Activated CD8-positive, alpha-beta memory T cell treated with anti-CD3 and anti-CD28 coated beads for 48 hours (primary cell): ENCODE measurements around the gene SLC25A25.
"Not testable (repeated sequence)": the region's sequence is repeated elsewhere in the genome, so short reads cannot be mapped to it uniquely, and the experiment has no call there.

ENCODE experiments used
- DNase-seq, 3 experiments: peaks; one replicate each; pipeline ENCODE4 v3.0.0-alpha.2; 2020; ENCODE audit warnings: low read depth in 2 of 3, low spot score in 2 of 3

The SLC25A25 gene

DNA sequence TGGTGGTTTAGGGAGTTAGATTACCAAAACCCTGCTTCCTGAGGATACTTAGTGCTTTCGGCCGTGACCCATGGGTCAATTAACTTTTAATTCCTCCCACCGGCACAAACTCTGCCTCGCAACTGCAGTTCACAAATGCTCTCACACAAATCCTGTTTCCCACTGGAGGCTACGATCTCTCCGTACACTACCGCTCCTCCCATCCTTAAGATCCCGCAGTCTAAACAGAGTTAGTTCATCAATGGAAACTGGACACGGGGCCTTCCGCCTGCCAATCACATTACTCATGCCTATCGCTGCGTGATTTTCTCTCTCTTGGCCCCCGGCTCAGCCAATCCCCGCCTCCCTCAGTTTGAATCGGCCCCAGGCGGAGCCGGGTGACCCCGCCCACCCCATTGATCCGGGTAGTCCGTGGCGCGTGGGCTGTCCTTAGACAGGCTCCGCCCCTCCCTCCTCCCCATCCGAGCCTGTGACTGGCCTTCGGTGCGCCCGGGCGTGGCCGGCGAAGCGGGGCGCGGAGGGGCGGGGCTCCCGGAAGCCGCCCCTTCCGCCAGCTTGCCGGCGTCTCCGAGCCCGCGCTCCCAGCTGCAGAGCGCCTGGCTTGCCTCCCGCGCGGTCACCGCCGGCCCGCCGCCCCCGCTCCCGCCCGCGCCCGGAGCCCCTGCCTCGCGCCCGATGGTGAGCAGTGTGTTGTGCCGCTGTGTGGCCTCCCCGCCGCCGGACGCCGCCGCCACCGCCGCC, at the start of gene SLC25A25:
TSS of gene SLC25A25 (plus strand) at position 588 of the 741 bp plus-strand sequence. CDS start at position 676, 88 bp downstream.
- DNase-seq, result peak; percentile 98 to 100 (median 99)

- DNase-seq, result no peak
These were observed 47.3 kb upstream of the SLC25A25 start for GRCh38 chr9:128020692-128021091.

GRCh38 chr9:128021098-128021497, 46.9 kb upstream of the SLC25A25 start:
- no peak for DNase-seq

DNA sequence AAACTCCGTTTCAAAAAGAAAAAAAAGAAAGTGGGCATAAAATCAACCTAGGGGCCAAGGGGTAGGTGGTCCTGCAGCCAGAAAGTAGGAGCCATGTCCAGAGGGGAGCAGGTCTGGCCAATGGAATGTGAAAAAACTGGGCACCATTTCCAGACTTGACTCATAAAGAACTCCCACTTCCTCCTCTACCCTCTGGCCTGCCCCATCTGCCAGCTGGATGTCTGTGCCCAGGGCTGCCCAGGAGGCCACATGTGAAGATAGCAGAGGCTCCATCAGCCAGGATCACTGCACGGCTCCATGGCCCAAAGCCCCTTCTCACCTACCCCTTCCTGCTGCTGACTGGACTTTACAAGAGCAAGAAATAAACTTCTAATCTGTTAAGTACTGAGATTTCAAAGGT, 45.1 kb upstream of the SLC25A25 start:
- no peak for DNase-seq

GRCh38 chr9:128023671-128024070, 44.4 kb upstream of the SLC25A25 start:
- not testable (repeated sequence) for DNase-seq

DNA sequence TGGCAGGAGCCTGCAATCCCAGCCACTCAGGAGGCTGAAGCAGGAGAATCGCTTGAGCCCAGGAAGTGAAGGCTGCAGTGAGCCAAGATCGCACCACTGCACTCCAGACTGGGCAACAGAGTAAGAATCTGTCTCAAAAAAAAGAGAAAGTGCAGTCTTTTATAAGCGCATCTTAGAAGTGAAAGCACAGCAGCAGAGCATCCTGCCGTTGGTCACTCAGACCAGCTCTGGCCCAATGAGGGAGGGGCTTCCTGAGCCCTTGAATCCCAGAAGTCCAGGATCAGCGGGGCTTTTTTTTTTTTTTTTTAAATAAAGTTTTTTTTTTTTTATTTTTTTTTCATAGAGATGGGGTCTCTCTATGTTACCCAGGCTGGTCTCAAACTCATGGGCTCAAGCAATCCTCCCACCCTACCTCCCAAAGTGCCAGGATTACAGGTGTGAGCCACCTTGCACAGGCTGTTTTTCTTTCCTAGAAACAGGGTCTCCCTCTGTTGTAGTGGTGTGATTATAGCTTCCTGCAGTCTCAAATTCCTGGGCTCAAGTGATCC, 43.2 kb upstream of the SLC25A25 start:
- no peak for DNase-seq

GRCh38 chr9:128025736-128026135, 42.3 kb upstream of the SLC25A25 start:
- no peak for DNase-seq

DNA sequence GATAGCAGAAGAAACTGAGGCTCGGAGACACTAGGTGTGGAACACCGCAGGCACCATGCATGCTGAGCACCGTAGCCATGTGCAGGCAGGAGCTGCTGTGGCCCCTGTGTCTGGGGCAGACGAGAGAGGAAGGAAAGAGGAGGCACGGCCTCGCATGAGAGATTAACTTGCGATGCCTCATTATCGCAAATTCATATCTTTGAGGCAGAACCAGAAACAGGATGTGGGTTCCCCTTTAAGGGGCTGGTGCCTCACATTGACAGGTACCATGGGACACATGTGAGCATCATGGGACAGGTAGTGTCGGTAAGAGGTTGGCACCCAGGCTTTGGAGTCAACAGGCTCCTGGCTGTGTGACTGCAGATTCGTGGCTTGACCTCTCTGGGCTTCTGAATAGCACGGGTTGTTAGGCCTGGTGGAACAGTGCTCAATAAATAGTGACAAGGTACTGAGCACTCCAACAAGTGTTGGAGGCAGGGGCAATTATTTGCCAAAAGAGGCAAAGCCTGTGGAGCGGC, 41.7 kb upstream of the SLC25A25 start:
- peak in 2 of 3 experiments; percentile 43 to 45 for DNase-seq

DNA sequence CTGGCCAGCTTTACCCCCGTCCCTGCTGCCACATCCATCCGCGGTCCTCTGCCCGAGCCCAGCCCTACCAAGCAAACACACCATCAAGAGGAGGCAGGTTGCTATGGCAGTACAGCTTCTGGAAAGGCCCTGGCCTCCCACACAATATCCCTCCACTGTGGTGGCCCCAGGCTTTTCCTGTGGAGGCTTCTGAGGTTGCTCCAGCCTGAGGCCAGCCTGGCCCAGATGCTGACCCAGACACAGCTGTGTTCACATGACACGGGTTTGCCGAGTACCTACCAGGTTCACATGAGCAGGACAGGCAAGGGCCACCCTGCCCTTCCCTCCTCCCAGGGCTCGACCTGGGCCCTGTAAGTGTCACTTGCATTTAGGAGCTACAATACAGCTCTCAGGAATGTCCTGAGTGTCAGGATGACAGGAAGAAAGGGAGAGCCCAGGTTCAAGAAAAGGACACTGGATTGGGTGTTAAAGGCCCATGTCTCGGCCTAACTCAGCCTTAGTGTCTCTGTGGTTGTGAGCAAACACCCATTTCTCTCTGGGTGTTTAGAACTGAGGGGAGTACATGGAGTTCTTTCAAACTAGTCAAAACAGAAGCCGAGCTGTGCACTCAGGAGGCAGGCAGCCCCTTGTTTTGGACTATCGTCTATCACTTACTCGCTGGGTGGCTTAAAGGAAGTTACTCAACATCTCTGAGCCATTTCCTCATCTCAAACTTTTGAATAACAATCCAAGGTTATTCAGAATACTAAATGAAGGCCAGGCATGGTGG, 41.1 kb upstream of the SLC25A25 start:
- DNase-seq, result no peak

DNA sequence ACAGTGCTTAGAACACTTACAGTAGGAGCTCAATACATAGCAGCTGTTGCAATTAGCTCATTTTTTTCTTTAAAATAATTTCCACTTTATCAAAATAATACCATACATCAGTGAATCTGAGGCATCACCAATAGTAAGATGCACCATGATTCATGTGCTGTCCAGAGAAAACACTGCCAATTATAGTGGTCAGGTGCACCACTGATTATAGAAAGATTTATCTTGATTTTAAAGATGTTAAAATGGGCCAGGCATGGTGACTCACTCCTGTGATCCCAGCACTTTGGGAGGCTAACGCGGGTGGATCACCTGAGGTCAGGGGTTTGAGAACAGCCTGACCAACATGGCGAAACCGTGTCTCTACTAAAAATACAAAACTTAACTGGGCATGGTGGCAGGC, 40.3 kb upstream of the SLC25A25 start:
- no peak for DNase-seq

DNA sequence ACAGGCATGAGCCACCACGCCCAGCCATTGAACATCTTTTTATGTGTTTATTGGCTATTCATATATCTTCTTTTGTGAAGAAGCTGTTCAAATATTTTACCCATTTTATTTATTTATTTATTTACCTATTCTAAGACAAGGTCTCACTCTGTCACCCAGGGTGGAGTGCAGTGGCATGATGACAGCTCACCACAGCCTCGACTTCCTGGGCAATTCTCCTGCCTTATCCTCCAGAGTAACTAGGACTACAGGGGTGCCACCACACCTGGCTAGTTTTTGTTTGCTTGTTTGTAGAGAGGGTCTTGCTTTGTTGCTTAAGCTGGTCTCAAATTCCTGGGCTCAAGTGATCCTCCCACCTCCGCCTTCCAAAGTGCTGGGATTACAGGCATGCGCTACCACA, 34.4 kb upstream of the SLC25A25 start:
- no peak for DNase-seq

DNA sequence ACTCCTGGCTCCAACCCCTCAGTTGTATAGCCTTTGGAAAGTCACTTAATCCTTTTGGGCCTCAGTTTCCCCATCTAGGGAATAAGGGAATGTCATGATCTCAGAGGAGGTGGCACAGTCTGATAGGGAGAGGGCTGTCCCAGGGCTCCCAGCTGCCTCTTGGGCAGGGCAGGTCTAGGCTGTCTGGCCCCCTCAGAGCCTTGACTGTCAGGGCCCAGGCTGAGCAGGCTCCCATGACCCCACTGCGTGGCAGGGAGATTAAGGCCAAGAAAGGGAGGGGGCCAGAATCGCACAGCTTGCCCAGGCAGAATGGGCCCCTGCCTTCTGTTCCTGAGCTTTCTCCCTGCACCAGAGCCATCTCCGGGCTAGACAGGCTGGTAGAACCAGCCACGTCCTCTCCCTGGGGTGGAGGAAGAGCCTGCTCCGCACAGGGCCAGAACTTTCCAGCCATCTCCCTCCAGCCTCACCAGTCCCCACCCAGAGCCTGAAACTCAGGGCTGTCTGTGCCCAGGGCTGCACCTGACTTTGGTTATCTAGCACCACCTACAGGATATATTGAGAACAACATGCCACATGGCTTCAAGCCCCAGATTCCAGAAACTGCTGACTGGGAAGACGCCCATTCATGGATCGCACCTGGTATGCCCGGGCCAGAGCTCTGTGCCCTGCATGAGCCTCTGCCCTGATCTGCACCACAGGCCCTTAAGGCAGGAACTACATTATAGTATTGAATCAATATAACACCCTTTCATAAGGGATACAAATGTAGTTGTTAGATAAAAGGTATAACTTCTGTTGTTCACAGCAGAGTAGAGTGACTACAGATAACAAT, 33.0 kb upstream of the SLC25A25 start:
- peak; percentile 29 to 37 (median 33) for DNase-seq

GRCh38 chr9:128036522-128036921, 31.5 kb upstream of the SLC25A25 start:
- DNase-seq, result not testable (repeated sequence)

DNA sequence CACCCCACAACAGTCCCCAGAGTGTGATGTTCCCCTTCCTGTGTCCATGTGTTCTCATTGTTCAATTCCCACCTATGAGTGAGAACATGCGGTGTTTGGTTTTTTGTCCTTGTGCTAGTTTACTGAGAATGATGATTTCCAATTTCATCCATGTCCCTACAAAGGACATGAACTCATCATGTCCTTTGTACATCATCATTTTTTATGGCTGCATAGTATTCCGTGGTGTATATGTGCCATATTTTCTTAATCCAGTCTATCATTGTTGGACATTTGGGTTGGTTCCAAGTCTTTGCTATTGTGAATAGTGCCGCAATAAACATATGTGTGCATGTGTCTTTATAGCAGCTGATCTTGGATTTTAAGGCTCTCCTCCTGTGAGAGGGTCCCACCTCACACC, 27.2 kb upstream of the SLC25A25 start:
- not testable (repeated sequence) for DNase-seq

DNA sequence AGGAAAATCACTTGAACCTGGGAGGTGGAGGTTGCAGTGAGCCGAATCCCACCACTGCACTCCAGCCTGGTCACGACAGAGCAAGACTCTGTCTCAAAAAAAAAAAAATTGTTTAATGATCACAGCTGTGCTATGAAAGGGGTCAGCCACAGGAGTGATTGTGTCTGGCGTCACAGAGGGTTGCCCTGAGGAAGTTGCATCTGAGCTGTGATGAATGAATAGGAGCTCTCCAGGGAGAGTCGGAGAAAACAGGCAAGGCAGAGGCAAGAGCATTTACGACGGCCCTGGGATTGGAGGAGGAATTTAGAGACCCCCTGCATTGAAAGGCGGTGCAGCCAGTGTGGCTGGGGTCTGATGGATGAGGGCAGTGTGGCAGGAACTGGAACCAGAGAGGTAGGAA, 26.0 kb upstream of the SLC25A25 start:
- no peak for DNase-seq

DNA sequence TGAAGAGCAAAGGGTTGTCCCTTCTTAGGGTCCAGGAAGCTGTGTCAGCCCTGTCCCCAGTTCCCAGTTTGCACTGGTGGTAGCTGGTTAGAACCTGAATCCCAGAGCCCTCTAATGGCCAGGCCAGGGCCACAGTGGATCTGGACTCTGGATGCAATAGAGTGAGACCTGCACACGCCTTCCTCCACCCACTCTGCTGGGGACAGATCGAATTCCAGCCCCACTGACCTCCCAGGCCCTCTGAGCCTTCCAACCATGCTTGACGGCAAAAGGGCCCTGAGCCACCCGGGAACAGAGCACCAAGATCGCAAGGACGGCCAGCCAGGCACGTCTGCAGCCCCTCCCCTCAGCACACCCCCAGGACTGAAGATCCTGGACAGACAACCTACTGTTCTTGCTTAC, 24.6 kb upstream of the SLC25A25 start:
- no peak for DNase-seq

- not testable (repeated sequence) for DNase-seq
These were observed 22.6 kb upstream of the SLC25A25 start for GRCh38 chr9:128045409-128045808.

GRCh38 chr9:128045831-128046230, 22.2 kb upstream of the SLC25A25 start:
- DNase-seq, result no peak

- no peak for DNase-seq
These were observed 20.8 kb upstream of the SLC25A25 start for GRCh38 chr9:128047231-128047630.

GRCh38 chr9:128048663-128049062, 19.4 kb upstream of the SLC25A25 start:
- DNase-seq, result no peak

DNA sequence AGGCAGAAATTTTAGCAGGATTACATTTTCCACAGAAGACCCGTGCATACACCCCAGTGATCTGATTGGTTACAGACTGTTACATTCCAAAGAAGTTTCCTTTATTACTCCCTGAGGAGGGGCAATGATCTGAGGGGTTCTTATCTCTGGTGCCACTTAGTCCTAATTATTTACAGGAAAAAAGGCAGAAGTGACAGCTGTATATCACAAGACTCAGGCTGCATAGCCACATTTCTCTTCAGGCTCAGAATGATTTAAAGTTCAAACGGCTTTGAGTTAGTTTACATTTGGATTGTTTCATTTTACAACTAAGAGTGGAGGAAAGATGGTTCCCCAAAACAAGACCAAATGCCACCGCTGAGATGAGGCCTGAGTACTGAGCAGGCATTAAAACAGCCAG, 18.2 kb upstream of the SLC25A25 start:
- no peak for DNase-seq
